PC-3 (cell line): ENCODE results near the gene PPP2R5D. TPM values are rescaled to one million over a fixed set of nuclear protein-coding genes. Genes with fewer than 3 reads are reported as not detected.
"Not testable (repeated sequence)": the region's sequence is repeated elsewhere in the genome, so short reads cannot be mapped to it uniquely, and the experiment has no call there.

Source experiments
- ATAC-seq: fragments of 200-7000 bp; cut with Tn5 transposase; 2 replicates; pipeline ENCODE4 v1.9.1; 2020; ENCODE audit warnings: mild to moderate bottlenecking, moderate library complexity
- BruUV-seq: library from RNA; stranded (reverse); fragments of 400-500 nt; replicated peaks from 2 replicates; lab custom pipeline; 2021; lab: Mats Ljungman, UMichigan
- CTCF ChIA-PET: fragments of 300-600 bp; sonication (Branson Sonifier 250); formaldehyde crosslinking; loops from one replicate; lab custom pipeline; 2022; ENCODE audit warnings: antibody characterized with exemption; lab: Charles Lee
- POLR2A ChIA-PET: fragments of 300-600 bp; sonication (Branson Sonifier 250); formaldehyde crosslinking; loops from one replicate; lab custom pipeline; 2022; ENCODE audit warnings: antibody characterized with exemption; ENCODE audit not compliant: unreplicated experiment; lab: Charles Lee
- DNase-seq: peaks from one replicate; pipeline ENCODE4 v3.0.0-alpha.2; 2015
- H2AFZ ChIP-seq: fragments of 300-600 bp; sonication (generic); 2 replicates; pipeline ENCODE4 v1.6.0; 2016; ENCODE audit warnings: antibody characterized with exemption, low read length
- H3F3A ChIP-seq: fragments of 300-600 bp; sonication (generic); one replicate; pipeline ENCODE4 v1.6.0; 2017; ENCODE audit warnings: antibody characterized with exemption, low read length, control low read depth, mild to moderate bottlenecking; ENCODE audit not compliant: unreplicated experiment
- H3K27ac ChIP-seq: fragments of 300-600 bp; sonication (generic); 2 replicates; pipeline ENCODE4 v1.5.1; 2016; ENCODE audit warnings: mild to moderate bottlenecking, low read length
- H3K27me3 ChIP-seq: fragments of 300-600 bp; sonication (generic); 2 replicates; pipeline ENCODE4 v1.6.1; 2016; ENCODE audit warnings: low read length, mixed read lengths
- H3K36me3 ChIP-seq: fragments of 300-600 bp; sonication (generic); 2 replicates; pipeline ENCODE4 v1.6.1; 2016; ENCODE audit warnings: low read depth, mixed run types, low read length, mixed read lengths
- H3K4me1 ChIP-seq: fragments of 300-600 bp; sonication (generic); 2 replicates; pipeline ENCODE4 v1.5.1; 2016; ENCODE audit warnings: low read length; ENCODE audit not compliant: insufficient read depth
- H3K4me2 ChIP-seq: fragments of 300-600 bp; sonication (generic); 2 replicates; pipeline ENCODE4 v1.6.0; 2016; ENCODE audit warnings: low read length
- H3K4me3 ChIP-seq: fragments of 300-600 bp; sonication (generic); 2 replicates; pipeline ENCODE4 v1.5.1; 2016; ENCODE audit warnings: mild to moderate bottlenecking, low read length, mixed read lengths
- H3K79me2 ChIP-seq: fragments of 300-600 bp; sonication (generic); 2 replicates; pipeline ENCODE4 v1.6.1; 2017; ENCODE audit warnings: low read length, mixed read lengths
- H3K9ac ChIP-seq: fragments of 300-600 bp; sonication (generic); 2 replicates; pipeline ENCODE4 v1.6.0; 2016; ENCODE audit warnings: mild to moderate bottlenecking, low read length
- H3K9me2 ChIP-seq: fragments of 300-600 bp; sonication (generic); replicated peaks from 2 replicates; pipeline ENCODE4 v1.6.1; 2016; ENCODE audit warnings: mixed run types, low read length, mixed read lengths
- H3K9me3 ChIP-seq: fragments of 300-600 bp; sonication (generic); 2 replicates; pipeline ENCODE4 v1.6.1; 2016; ENCODE audit warnings: low read length, mixed read lengths
- H4K20me1 ChIP-seq: fragments of 300-600 bp; sonication (generic); 2 replicates; pipeline ENCODE4 v1.6.1; 2016; ENCODE audit warnings: low read length, mixed read lengths
- EZH2 ChIP-seq: fragments of 300-600 bp; sonication (generic); IDR thresholded peaks from one replicate; pipeline ENCODE4 v1.6.1; 2017; ENCODE audit warnings: antibody characterized with exemption, mild to moderate bottlenecking, low read length; ENCODE audit not compliant: unreplicated experiment
- EZH2phosphoT487 ChIP-seq: fragments of 300-600 bp; sonication (generic); IDR thresholded peaks from 2 replicates; pipeline ENCODE4 v1.6.1; 2018; ENCODE audit warnings: mild to moderate bottlenecking, antibody characterized with exemption, low read length, borderline replicate concordance
- intact Hi-C: fragments of 100-400 bp; cut with micrococcal nuclease; formaldehyde crosslinking; loops from 2 replicates; pipeline ENCODE4 v1.9.0; 2023
- total RNA-seq: library from RNA; depleted of rRNA; stranded (reverse); fragments of >200 nt; gene quantifications from 2 replicates; pipeline ENCODE4 v1.2.3, GENCODE V29; 2014
- TF ChIP-seq, protein P1 (sequence below): fragments of 300-600 bp; sonication (generic); conservative IDR thresholded peaks from 2 replicates; pipeline ENCODE4 v1.5.1; 2017; ENCODE audit warnings: antibody characterized with exemption, low read depth, mild to moderate bottlenecking, low read length

Gene PPP2R5D
- total RNA-seq, 1 experiment from 2014 or later, result 54.1 TPM

DNA sequence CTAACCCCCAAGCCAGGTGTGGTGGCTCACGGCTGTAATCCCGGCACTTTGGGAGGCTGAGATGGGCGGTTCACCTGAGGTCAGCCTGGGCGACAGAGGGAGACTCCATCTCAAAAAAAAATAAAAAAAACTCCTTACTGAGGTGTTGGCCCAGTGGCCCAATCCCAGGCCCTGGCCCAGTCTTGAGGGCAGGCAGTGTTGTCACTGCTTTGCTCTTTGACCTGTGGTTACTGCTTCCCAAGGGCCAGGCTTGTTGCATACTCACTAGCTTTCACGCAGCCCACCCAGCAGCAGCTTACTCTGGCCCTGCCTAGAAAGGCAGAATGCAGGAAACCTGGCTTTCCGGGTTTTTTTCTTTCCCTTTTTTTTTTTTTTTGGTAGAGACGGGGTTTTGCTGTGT is 41.9 kb upstream of the PPP2R5D start:
- H2AFZ ChIP-seq, result no peak overlapping the region
- no peak overlapping the region for H3K9ac ChIP-seq
- intact Hi-C loops, result no loop called here
- no peaks in the 10 kb centered on the region; the same call in 1 of the 2 replicates for H3K4me1 ChIP-seq
- no peaks in the 10 kb centered on the region for H3K9me3 ChIP-seq
- H4K20me1 ChIP-seq, result no peaks in the 10 kb centered on the region
- H3K79me2 ChIP-seq, result no peaks in the 10 kb centered on the region
- no peaks in the 10 kb centered on the region for H3K27me3 ChIP-seq
- no peaks in the 10 kb centered on the region for H3K36me3 ChIP-seq
- DNase-seq (no peak), ATAC-seq (no peak)
- H3F3A ChIP-seq, result no peaks in the 10 kb centered on the region
- no TSS peak for BruUV-seq
- no peak overlapping the region for H3K27ac ChIP-seq
- no peak overlapping the region for H3K4me2 ChIP-seq
- no peak for TF ChIP-seq EZH2
- no peak for TF ChIP-seq EZH2phosphoT487
- TF ChIP-seq, protein P1, sequence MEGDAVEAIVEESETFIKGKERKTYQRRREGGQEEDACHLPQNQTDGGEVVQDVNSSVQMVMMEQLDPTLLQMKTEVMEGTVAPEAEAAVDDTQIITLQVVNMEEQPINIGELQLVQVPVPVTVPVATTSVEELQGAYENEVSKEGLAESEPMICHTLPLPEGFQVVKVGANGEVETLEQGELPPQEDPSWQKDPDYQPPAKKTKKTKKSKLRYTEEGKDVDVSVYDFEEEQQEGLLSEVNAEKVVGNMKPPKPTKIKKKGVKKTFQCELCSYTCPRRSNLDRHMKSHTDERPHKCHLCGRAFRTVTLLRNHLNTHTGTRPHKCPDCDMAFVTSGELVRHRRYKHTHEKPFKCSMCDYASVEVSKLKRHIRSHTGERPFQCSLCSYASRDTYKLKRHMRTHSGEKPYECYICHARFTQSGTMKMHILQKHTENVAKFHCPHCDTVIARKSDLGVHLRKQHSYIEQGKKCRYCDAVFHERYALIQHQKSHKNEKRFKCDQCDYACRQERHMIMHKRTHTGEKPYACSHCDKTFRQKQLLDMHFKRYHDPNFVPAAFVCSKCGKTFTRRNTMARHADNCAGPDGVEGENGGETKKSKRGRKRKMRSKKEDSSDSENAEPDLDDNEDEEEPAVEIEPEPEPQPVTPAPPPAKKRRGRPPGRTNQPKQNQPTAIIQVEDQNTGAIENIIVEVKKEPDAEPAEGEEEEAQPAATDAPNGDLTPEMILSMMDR, result no peak
- POLR2A ChIA-PET, result no interaction called here
- no peak overlapping the region for H3K4me3 ChIP-seq
- CTCF ChIA-PET, result interaction anchor here (0.6 kb wide), 1 partner anchor 609 kb away, joined by 3 read pairs; no protein-coding TSS in a partner anchor
- H3K9me2 ChIP-seq, result no peaks in the 10 kb centered on the region

DNA sequence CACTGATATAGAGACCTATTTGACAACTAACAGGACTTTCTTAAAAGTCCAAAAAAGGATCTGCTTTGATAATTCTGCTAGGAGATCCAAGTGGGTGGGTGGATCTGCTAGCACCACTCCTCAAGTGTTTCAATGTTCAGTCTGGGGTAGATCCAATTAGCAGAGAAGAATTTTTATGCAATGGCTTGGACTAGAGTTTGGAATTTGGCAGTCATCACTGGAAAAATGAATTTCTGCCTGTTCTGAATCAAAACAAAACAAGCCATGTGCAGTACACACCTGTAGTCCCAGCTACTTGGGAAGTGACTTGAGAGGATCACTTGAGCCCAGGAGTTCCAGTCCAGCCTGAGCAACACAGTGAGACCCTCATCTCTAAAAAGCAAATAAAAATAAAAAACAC is 36.4 kb upstream of the PPP2R5D start:
- H3K4me1 ChIP-seq, result no peaks in the 10 kb centered on the region
- no peak overlapping the region for H3K9ac ChIP-seq
- no TSS peak for BruUV-seq
- no peak overlapping the region for H3K4me2 ChIP-seq
- no peaks in the 10 kb centered on the region for H3K9me2 ChIP-seq
- H3K79me2 ChIP-seq, result no peaks in the 10 kb centered on the region
- H3K4me3 ChIP-seq, result no peak overlapping the region
- H3K9me3 ChIP-seq, result no peaks in the 10 kb centered on the region
- ATAC-seq (no peak), DNase-seq (no peak)
- no peaks in the 10 kb centered on the region for H3K36me3 ChIP-seq
- TF ChIP-seq EZH2phosphoT487 (no peak), EZH2 (no peak)
- TF ChIP-seq, protein P1, result no peak
- POLR2A ChIA-PET, result no interaction called here
- H2AFZ ChIP-seq, result no peak overlapping the region
- no peak overlapping the region for H3K27ac ChIP-seq
- no peaks in the 10 kb centered on the region for H3K27me3 ChIP-seq
- no peaks in the 10 kb centered on the region for H3F3A ChIP-seq
- no peaks in the 10 kb centered on the region for H4K20me1 ChIP-seq
- intact Hi-C loops, result no loop called here
- CTCF ChIA-PET, result no interaction called here

DNA sequence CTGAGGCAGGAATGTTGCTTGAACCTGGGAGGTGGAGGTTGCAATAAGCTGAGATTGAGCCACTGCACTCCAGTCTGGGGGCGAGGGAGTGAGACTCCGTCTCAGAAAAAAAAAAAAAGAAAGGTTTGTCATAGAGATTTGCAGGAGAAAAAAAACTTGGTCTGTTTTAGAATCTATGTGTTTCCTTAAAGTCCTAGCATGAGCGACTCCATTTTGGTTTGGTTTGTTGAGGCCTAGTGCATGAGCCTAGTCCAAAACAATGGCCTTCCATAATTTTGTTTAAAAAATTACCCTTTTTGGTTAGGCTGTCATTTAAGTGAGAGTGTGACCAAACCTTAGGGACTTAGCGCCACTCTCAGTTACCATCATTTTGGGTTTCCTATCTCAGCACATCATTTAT is 32.0 kb upstream of the PPP2R5D start:
- POLR2A ChIA-PET, result no interaction called here

DNA sequence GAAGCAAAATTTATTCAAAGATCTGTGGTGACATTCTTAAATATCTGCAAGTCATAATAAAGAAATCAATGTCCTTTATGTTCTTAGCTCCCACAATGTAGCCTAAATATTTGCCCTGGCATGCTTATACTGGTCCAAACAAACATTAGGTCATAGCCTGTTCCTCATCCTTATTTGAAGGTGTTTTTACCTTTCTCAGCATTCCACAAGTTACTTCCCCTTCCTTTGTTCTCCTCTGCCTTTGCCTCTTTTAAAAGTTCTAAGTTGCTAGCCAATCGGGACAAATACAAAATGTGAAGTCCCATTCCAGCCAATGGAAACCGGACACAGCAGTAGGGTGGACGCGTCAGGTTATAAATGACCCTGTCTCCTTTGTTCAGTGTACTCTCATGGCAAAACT is 30.0 kb upstream of the PPP2R5D start:
- DNase-seq, H3K9ac ChIP-seq, H3K27ac ChIP-seq, H3K9me3 ChIP-seq, H3F3A ChIP-seq, H3K27me3 ChIP-seq, CTCF ChIA-PET, H2AFZ ChIP-seq, BruUV-seq, H3K36me3 ChIP-seq, intact Hi-C loops, H3K9me2 ChIP-seq, H4K20me1 ChIP-seq, H3K79me2 ChIP-seq, H3K4me3 ChIP-seq, ATAC-seq, H3K4me1 ChIP-seq, POLR2A ChIA-PET, H3K4me2 ChIP-seq: not testable (repeated sequence)

More for the DNA sequence above, 32.0 kb upstream of the PPP2R5D start:
- H2AFZ ChIP-seq, result no peak overlapping the region
- intact Hi-C loops, result no loop called here
- no peaks in the 10 kb centered on the region for H3K9me3 ChIP-seq
- TF ChIP-seq EZH2phosphoT487 (no peak), EZH2 (no peak)
- TF ChIP-seq, protein P1, result no peak
- no peaks in the 10 kb centered on the region for H3K79me2 ChIP-seq
- ATAC-seq (no peak), DNase-seq (no peak)
- H3K36me3 ChIP-seq, result no peaks in the 10 kb centered on the region
- H4K20me1 ChIP-seq, result no peaks in the 10 kb centered on the region
- no peak overlapping the region for H3K27ac ChIP-seq
- no TSS peak for BruUV-seq
- H3K4me3 ChIP-seq, result no peak overlapping the region
- H3K9ac ChIP-seq, result no peak overlapping the region
- H3K27me3 ChIP-seq, result no peaks in the 10 kb centered on the region
- no peaks in the 10 kb centered on the region for H3K4me1 ChIP-seq
- no peaks in the 10 kb centered on the region for H3F3A ChIP-seq
- CTCF ChIA-PET, result no interaction called here
- no peak overlapping the region for H3K4me2 ChIP-seq
- H3K9me2 ChIP-seq, result no peaks in the 10 kb centered on the region
